ENCODE results near the gene METTL18.

DNA sequence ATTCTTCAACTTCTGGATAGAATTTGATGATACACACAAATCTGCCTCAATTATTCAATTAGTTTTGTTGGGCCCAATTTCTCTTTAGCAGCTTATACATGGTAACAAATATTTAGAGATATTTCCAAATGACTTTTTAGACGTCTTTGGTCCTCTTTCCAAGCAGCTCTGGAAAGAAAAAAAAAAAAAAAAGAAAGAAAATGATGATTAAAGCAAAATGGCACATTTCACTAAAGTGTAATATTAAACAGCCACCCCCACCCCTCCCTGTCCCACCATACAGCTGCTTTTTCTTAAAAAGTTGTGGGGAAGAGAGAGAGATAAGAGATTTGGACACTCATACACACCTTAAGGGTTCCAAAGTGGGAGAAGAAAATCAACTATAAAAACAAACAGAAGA, 977 bp downstream of the METTL18 start:
- TF ChIP-seq, protein P1, sequence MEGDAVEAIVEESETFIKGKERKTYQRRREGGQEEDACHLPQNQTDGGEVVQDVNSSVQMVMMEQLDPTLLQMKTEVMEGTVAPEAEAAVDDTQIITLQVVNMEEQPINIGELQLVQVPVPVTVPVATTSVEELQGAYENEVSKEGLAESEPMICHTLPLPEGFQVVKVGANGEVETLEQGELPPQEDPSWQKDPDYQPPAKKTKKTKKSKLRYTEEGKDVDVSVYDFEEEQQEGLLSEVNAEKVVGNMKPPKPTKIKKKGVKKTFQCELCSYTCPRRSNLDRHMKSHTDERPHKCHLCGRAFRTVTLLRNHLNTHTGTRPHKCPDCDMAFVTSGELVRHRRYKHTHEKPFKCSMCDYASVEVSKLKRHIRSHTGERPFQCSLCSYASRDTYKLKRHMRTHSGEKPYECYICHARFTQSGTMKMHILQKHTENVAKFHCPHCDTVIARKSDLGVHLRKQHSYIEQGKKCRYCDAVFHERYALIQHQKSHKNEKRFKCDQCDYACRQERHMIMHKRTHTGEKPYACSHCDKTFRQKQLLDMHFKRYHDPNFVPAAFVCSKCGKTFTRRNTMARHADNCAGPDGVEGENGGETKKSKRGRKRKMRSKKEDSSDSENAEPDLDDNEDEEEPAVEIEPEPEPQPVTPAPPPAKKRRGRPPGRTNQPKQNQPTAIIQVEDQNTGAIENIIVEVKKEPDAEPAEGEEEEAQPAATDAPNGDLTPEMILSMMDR (IDR thresholded peaks at IDR 0.05) = no peak
- TF ChIP-seq POLR2A (IDR thresholded peaks at IDR 0.05) = no peak
